Stimulated activated CD4-positive, alpha-beta T cell treated with anti-CD3 and anti-CD28 coated beads, Interleukin-1b, Interleukin-23, amount 100 ng/mL, for 24 hours (primary cell): ENCODE data around the gene ACTL7A.
"Not testable (repeated sequence)": the region's sequence is repeated elsewhere in the genome, so short reads cannot be mapped to it uniquely, and the experiment has no call there.

Source experiments
- DNase-seq, 4 experiments: peaks; one replicate each; pipeline ENCODE4 v3.0.0-alpha.2; 2020; ENCODE audit warnings: low read depth in 4 of 4, low spot score in 1 of 4

The ACTL7A gene

GRCh38 chr9:108848296-108848695 lies 13.8 kb upstream of the ACTL7A start:
- DNase-seq: not testable (repeated sequence)

GRCh38 chr9:108850293-108850897 lies 11.7 kb upstream of the ACTL7A start:
- DNase-seq: no peak

- no peak for DNase-seq
These were observed 10.9 kb upstream of the ACTL7A start for GRCh38 chr9:108851138-108851537.

DNA sequence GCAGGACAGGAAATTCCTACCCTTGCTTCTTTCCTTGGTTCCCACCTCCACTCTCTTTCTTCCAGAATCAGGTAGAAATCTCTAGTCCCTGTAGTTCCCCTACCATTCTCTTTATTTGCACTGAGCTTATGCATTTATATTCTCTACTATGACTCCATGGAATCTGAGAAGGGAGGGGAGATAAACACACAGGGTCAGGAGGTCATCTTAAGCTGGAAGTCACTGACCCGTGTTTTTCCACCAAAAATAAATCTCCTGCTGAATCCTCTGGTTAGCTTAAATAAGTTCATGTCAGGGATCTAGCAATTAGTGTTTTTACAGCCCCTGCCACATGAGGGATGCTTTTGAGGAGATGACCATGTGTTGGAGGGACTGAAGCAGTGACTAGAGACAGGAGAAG lies 10.0 kb upstream of the ACTL7A start:
- no peak for DNase-seq

- DNase-seq: no peak
These were observed 8.0 kb upstream of the ACTL7A start for GRCh38 chr9:108854094-108854493.

DNA sequence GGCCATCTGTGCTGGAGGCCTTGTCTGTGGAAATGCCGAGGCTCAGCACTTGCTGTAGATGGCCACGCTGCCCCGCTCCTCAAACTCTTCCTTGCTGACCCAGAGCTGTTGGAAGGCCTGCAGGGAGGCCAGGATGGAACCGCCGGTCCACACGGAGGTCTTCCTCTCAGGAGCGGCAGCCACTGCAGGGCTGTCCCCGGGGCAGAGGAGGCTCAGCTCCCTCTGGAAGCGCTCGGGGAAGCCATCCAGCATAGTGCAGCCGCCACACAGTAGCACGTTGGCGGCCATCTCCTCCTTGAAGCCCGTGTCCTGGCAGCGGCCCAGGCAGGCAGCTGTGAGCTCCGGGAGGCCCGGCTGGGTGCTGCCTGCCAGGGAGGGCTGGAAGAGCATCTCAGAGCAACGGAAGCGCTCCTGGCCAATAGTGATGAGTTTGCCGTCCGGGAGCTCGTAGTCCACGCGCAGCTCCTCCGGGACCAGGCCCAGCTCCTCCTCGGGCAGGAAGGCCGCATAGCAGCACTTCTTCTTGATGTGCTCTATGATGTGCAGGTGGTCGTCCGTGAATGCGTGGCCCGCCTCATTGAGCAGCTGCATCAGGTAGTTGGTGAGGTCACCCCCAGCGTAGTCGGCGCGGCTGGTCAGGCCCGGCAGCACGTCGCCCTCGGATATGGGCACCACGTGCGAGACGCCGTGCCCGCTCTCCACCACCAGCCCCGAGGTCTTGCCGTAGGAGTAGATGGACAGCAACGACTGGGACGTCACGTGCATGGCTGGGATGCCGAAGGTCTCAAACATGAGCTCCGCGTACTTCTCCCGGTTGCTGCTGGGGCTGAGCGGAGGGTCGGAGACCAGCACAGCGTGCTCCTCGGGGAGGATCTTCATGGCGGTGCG lies 7.2 kb upstream of the ACTL7A start:
- no peak for DNase-seq

GRCh38 chr9:108855529-108855886 lies 6.6 kb upstream of the ACTL7A start:
- DNase-seq: no peak

DNA sequence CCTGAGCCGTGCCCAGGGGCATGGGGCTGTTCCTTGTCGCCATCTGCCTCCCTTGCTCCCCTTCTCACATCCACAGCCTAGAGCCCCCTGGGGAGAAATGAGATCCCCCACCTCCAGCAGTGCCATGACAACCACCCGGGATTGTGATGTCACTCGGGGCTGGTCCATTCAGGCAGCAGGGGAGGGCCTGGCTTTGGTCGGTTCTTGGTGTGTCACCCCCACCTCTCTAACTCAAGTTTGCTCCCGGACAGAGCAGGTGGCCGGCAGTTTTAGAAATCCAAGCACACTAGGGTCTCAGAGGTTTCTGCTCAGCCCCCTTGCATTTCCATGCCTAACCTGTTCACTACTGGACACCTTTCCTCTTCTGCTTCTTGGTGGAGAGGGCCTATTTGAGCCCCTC lies 6.2 kb upstream of the ACTL7A start, which contains the start of gene ACTL7B:
Gene ACTL7B (minus strand): TSS at position 99 of the 400 bp plus-strand sequence. CDS start 56 bp downstream, at position 43.
- no peak for DNase-seq

DNA sequence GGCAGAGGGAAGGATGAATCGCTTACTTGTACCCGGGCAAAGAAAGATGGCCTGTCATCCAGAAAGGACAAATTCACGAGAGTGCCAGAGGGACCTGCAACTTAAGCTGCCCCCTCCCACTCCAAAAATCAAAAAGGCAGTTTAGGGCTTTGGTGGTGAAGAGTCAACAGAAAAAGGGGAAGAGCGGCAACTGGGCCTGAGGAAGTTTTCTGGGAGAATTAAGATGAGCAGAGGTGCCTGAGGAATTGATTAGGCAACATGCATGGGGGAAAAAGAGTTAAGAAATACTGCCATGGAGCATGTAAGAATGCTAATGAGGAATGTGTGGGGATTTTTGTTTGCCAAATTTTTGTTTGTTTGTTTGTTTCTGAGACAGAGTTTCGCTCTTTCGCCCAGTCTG lies 4.5 kb upstream of the ACTL7A start:
- no peak for DNase-seq

DNA sequence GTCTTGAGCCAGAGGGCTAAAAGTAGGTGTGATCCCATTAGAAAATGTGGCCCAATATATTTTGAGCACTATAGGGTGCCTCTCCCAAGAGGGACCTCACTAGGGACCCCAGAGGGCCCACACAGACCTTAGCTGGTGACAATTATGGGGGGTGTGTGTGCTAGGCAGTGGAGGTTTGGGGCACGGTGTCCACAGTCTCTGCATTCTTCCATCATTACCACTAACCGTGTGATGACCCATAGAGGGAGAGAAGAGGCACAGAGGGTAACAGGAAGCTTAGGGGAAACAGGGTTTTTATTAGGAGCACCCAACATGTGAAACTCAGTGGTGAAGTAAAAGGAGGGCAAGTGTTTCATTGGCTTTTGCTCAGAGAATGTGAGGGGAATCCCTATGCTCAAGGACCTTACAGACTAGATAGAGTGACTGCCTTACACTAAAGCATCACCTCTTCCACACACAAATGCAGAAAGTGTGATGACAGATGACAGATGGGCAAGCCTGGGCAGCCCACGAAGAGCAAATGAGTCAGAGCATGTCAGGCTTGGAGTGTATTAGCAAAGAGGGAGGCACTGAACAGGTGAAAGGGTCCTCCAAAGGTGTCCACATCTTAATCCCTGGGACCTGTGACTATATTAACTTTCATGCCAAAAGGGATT lies 2.5 kb upstream of the ACTL7A start:
- DNase-seq: no peak

DNA sequence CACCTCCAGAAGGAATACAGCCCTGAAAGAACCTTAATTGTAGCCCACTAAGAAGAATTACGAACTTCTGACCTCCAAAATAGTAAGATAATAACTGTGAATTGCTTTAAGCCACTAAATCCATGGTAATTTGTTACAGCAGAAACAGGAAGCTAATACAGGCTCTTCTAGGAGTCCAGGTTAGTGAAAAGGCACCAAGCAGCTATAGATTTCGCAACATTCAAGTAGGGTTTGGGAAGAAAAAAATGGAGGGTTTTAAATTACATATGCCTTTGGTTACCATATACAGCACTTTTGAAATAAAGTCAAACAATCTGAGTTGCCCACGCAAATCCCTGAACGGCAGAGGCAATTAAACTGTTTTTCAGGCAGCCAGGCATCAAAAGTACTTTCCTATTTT lies 1.7 kb upstream of the ACTL7A start:
- DNase-seq: no peak

DNA sequence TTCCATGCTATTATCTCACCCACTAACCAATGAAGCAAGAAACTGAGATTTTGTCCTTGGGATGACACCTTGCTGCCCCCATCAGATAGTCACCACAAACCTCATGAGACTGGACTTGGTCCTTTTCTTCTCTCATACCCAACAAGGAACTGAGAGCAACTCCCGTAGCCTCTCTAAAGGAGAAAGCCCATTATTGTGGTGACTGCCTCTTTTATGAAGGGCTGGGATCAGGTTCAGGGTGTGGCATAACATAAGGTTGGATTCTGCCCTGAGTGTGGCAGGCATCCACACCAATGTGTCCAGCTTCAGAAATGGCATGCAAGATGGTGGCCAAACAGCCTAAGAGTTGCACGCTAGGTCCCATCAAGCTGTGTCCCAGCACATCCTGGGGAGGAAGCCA lies 1.3 kb upstream of the ACTL7A start:
- no peak for DNase-seq

- no peak for DNase-seq
These were observed 602 bp upstream of the ACTL7A start for GRCh38 chr9:108861464-108861863.

- DNase-seq: no peak
These were observed 1.8 kb downstream of the ACTL7A start for GRCh38 chr9:108863891-108864290.

GRCh38 chr9:108864446-108864845 lies 2.4 kb downstream of the ACTL7A start:
- DNase-seq: no peak

DNA sequence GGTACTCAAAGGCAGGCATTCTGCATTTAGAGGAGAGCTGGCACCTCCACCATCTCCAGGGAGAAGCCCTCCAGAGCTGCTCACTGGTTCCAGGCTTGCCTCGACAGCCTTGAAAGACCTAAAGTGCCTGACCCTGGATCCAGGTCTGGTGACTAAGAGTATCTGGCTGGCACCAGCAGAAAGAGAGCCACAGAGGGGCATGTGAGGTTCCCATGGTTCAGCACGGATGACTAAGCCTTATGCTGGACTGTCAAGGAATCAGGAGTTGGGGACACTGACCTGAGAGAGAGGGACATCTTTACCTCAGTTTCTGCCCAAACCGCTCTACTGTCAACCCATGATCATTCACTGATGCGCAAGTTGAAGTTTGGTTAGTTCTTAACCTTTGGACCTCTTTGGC lies 3.0 kb downstream of the ACTL7A start:
- no peak for DNase-seq

DNA sequence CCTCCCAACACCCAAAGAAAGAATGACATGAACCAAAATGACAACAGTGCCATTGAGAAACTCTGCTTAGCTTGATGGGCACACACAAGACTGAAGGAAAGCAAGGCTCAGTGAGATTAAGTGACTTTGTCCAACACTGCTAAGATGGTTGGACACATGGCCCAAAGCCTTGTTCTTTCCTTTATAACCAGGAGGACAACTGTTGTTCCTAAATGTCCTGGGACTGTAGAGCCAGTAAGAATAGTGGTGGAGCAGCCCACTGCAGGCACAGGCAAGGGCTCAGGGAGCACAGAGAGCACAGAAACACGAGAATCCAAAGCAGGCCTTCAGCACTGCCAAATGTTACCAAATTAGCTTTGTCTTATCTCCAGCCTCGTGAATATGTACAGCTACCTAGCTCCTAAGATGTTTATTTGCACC lies 3.9 kb downstream of the ACTL7A start:
- no peak for DNase-seq

DNA sequence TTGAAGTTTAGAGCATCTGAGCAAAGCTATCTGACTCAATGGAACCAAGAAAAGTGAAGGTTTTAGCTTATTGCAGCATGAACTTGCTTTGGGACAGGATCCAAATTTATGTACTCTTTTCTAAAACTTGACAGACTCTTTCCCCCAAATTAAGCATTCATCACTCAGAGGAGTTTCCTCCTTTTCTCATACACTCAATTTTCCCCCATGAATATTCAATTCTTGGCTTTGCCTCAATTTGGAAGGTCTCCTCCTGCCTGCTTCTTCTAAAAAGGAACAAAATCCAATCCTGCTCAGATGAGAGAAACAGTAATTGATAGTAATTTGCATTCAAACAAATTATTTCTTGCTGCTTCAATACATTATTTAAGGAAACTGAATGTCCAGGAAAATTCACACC lies 5.0 kb downstream of the ACTL7A start:
- no peak for DNase-seq

- DNase-seq: no peak
These were observed 5.8 kb downstream of the ACTL7A start for GRCh38 chr9:108867829-108868228.

DNA sequence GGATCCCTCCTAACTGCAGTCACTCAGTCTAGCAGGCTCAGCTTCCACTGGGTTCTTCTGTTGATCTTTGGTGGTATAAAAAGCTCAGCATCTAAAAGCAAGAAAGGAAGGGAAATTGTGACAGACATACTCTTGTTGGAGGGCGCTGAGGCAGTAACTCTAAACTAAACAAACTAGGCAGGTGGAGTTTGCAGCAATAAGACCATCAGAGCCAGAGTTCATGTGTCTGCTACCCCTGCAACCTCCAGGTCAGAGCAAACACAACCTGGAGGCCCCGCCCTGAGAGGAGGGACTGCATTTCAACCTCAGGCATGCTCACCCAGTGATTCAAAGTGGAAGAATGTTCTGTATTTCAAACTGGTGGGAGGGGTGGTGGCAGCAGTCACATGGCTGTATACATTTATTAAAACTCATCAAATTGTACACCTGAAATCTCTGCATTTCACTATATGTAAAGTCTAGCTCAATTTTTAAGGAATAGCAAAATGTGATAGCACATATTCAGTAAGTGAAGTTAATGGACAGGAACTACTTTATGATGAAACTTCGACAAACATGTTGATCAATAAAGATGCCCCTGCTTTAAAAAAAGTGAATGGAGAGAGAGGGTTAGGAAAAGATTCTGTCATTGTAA lies 7.1 kb downstream of the ACTL7A start:
- DNase-seq: no peak

- DNase-seq: no peak
These were observed 12.2 kb downstream of the ACTL7A start for GRCh38 chr9:108874058-108874788.
